Kasumi-1 (cell line): ENCODE data around the gene ZNF76.
"Not testable (repeated sequence)": the region's sequence is repeated elsewhere in the genome, so short reads cannot be mapped to it uniquely, and the experiment has no call there.

Experiments used
- DNase-seq, 2 experiments: peaks; one replicate each; lab custom pipeline; 2025; lab: John Stamatoyannopoulos, UW

Gene ZNF76

GRCh38 chr6:35300848-35301247, 41.3 kb downstream of the ZNF76 start:
- peak; percentile 5 to 30 for DNase-seq

DNA sequence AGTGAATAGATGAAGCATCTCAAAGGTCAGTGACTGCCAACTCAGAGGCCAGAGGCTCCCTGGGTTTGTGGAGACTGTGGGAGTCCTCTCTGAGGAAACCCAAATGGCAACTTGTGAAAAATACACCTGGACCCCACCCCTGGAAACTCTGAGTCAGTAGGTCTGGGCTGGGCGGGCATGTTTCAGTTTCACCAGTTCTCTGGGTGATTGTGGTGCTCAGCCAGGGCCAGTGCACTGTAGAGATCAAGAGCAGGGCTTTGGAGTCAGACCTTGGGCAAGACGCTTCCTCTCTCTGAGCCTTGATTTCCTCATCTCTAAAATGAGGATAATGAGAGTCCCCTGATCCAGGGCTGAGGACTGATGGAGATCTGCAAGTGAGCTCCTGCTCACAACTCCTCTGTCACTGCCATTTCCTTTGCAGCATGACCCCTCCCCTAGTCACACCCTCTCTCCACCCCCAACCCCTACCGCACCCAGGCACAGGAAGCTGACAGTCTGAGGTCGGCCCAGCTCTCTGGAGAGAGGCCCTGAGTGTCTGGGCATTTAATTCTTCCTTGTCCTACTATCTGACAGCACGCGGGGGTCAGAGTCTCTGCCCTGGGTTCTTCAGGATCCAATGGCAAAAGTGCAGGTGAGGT, 43.2 kb downstream of the ZNF76 start:
- peak; percentile 91 to 92 for DNase-seq

GRCh38 chr6:35304299-35304698, 44.8 kb downstream of the ZNF76 start:
- no peak for DNase-seq

- no peak for DNase-seq
These were observed 45.6 kb downstream of the ZNF76 start for GRCh38 chr6:35305117-35305516.

GRCh38 chr6:35307138-35307537, 47.6 kb downstream of the ZNF76 start:
- DNase-seq = not testable (repeated sequence)

DNA sequence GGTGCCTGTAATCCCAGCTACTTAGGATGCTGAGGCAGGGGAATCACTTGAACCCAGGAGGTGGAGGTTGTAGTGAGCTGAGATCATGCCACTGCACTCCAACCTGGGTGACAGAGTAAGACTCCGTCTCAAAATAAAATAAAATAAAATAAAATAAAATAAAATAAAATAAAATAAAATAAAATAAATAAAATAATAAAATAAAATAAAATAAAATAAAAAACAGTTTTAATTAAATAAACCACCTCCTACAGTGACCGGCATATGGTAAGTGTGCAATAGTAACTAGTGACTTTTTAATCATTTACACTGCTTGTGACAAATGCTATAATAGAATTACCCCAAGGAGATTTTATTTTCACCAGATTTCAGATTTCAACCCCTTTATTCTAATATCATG, 49.0 kb downstream of the ZNF76 start:
- not testable (repeated sequence) for DNase-seq

DNA sequence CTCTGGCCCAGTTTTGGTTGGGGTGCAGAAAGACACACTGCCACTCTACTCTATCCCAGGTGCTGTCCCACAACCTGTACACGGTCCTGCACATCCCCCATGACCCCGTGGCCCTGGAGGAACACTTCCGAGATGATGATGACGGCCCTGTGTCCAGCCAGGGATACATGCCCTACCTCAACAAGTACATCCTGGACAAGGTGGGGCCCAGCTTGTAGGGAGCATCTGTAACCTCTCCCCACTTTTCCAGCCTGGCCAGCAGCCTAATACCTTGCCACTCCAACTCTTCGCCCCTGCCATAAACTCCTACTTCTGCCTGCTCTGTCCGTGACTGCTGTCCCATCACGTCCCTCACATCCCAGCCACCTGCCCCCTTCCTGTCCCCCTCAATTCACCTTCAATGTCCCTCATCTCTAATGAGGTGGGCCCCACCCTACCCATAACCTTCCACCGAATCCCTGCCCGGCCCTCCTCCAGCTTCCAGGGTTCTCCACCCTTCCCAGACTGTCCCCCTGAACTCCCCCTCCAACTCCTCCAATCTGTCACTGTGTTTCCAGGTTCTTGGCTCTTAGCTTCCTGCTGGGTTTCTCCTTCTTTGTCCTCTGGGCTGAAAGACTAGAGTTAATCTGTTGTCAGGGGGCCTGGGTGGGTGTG, 50.2 kb downstream of the ZNF76 start:
- DNase-seq = no peak

DNA sequence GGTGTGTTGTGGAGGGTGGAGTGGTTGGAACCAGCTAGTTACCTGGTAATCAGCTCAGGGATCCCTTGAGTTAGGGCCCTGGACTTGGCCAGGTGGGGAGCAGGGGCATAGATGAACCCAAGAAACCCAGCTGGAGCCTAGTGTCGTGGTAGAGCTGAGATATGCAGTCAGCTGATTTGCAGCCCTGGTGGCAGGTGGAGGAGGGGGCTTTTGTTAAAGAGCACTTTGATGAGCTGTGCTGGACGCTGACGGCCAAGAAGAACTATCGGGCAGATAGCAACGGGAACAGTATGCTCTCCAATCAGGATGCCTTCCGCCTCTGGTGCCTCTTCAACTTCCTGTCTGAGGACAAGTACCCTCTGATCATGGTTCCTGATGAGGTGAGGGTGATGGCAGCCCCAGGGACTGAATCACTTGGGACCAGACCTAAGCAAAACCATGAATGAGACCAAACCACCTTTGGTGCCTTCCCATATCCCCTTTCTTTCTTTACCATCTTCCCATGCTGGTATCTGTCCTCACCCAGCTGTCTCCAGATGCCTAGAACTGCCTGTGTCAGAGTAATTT, 50.8 kb downstream of the ZNF76 start:
- DNase-seq = no peak

GRCh38 chr6:35311390-35312075, 52.0 kb downstream of the ZNF76 start:
- DNase-seq = peak; percentile 49 to 51

DNA sequence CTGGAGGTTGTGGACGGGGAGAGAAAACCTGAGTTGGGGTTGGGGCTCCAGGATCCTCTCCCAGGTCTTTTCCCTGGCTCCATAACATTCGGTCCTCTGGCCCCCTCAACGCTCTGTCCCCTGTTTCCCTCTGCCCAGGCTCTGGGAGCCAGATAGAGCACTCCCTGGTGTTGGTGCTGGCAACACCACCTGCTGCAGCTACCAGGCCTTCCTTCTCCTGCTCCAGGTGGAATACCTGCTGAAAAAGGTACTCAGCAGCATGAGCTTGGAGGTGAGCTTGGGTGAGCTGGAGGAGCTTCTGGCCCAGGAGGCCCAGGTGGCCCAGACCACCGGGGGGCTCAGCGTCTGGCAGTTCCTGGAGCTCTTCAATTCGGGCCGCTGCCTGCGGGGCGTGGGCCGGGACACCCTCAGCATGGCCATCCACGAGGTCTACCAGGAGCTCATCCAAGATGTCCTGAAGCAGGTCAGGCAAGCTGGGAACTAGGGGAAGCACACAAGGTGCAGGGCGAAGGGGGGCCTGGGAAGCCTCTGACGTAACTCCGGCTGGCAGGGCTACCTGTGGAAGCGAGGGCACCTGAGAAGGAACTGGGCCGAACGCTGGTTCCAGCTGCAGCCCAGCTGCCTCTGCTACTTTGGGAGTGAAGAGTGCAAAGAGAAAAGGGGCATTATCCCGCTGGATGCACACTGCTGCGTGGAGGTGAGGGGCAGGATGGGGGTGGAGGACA, 52.7 kb downstream of the ZNF76 start:
- DNase-seq = no peak

GRCh38 chr6:35312807-35313206, 53.3 kb downstream of the ZNF76 start:
- DNase-seq = peak; percentile 74 to 82

DNA sequence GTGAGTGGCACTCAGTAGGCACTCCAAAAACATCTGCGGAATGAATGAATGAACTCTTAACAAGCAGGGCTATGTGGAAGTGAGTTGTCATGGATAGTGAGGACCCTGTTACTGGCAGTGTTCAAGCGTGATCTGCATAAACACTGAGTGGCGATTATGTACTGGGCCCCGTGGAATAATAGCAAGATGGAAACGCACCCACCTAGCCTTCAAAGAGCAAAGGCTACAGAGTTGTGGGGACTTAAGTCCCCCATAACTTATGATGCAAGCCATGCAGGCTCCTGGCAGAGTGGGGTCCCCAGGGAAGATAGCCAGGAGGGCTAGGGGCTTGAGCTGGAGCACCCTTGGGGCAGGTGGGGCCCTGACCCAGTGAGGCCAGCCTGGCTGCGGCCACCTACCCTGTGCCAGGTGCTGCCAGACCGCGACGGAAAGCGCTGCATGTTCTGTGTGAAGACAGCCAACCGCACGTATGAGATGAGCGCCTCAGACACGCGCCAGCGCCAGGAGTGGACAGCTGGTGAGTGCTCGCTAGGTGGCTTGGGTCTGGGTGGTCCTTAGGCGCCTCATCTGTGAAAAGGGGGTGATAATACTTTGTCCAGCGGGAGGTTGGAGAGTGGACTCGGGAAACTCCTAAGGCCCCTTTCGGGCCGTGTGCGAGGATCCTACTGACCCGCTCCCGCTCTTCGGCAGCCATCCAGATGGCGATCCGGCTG, 58.1 kb downstream of the ZNF76 start:
- no peak for DNase-seq

- no peak for DNase-seq
These were observed 58.9 kb downstream of the ZNF76 start for GRCh38 chr6:35318196-35319171.

GRCh38 chr6:35319346-35320030, 60.0 kb downstream of the ZNF76 start:
- no peak for DNase-seq

- DNase-seq = no peak
These were observed 60.5 kb downstream of the ZNF76 start for GRCh38 chr6:35320031-35320410.

GRCh38 chr6:35321091-35321490, 61.6 kb downstream of the ZNF76 start:
- no peak for DNase-seq

- peak; percentile 77 to 80 for DNase-seq
These were observed 68.0 kb downstream of the ZNF76 start for GRCh38 chr6:35327349-35328027.

- no peak for DNase-seq
These were observed 68.7 kb downstream of the ZNF76 start for GRCh38 chr6:35328108-35328723.

DNA sequence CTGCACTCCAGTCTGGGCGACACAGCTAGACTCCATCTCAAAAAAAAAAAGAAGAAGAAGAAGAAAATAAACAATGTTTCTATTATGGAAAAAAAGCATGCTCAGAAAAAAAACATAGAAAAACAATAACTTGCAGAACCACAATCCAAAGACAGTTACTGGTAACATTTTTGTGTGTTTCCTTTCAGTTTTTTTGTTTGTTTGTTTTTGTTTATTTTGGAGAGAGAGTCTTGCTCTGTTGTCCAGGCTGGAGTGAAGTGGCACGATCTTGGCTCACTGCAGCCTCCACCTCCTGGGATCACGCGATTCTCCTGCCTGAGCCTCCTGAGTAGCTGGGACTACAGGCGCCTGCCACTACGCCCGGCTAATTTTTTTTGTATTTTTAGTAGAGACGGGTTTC, 69.4 kb downstream of the ZNF76 start:
- DNase-seq = not testable (repeated sequence)
